ENCODE results near the gene OCA2. TPM values are rescaled to one million over a fixed set of nuclear protein-coding genes. Genes with fewer than 3 reads are reported as not detected.
"Not testable (repeated sequence)": the region's sequence is repeated elsewhere in the genome, so short reads cannot be mapped to it uniquely, and the experiment has no call there.

Gene OCA2
- total RNA-seq, 2 experiments from 2014 or later: not detected

DNA sequence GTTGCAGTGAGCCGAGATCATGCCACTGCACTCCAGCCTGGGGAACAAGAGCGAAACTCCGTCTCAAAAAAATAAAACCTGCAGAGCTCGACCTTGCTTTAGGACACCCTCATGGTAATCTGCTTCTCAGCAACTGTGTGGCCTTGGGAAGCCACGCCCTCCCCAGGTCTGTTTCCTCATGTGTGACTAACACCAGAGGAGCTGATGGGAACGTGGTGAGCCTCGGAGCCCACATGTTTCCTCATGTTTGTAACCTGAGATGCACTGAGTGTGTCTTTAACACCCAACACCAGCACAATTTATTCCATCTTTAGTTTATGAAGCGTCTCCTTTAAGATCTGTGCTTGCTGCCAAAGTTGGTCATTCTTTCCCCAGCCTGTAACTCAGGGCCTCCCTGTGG lies 142.8 kb downstream of the OCA2 start:
- no peak overlapping the region for H3K4me3 Mint-ChIP-seq
- H3K27ac Mint-ChIP-seq: no peak overlapping the region
- H3K27me3 Mint-ChIP-seq: no peaks in the 10 kb centered on the region
- no peaks in the 10 kb centered on the region for H3K9me3 Mint-ChIP-seq
- H3K4me1 Mint-ChIP-seq: no peaks in the 10 kb centered on the region
- H3K36me3 Mint-ChIP-seq: no peaks in the 10 kb centered on the region
- DNase-seq (no peak), ATAC-seq (ENCODE audit: low read depth) (no peak)
- POLR2A ChIA-PET: no interaction called here

DNA sequence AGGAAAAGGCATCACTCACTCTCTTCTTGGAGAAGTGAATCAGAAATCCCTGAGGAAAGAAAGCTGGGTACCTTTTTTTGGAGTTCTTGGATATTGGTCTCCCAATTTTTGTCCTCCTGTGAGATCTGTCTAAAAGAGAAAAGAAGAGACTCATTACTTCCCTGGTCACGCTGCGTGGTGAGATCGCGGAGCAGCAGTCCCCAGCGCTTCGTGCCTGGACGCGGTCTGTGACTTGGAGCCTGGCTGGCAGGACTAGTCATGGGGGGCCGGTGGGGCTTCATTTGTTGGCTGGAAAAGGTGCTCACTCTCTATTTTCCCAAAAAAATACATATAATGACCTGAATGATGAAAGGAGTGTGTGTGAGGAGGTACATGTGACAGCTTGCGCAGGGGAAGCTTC lies 144.0 kb downstream of the OCA2 start:
- Mint-ChIP-seq H3K4me1 (no peaks in the 10 kb centered on the region), H3K27me3 (no peaks in the 10 kb centered on the region), H3K9me3 (no peaks in the 10 kb centered on the region), H3K4me3 (no peak overlapping the region), H3K27ac (no peak overlapping the region), H3K36me3 (no peaks in the 10 kb centered on the region)
- ATAC-seq (ENCODE audit: low read depth) (no peak), DNase-seq (no peak)
- POLR2A ChIA-PET: no interaction called here

DNA sequence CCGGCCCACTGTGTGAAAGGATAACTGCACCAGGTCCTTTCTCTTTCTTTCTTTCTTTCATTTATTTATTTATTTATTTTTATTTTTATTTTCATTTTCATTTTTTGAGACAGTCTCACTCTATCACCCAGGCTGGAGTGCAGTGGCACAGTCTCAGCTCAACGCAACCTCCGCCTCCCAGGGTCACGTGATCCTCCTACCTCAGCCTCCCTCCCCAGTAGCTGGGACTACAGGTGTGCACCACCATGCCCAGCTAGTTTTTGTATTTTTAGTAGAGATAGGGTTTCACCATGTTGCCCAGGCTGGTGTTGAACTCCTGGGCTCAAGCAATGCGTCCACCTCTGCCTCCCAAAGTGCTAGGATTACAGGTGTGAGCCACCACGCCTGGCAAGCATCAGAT lies 146.5 kb downstream of the OCA2 start:
- H3K27me3 Mint-ChIP-seq; DNase-seq; POLR2A ChIA-PET; H3K36me3 Mint-ChIP-seq; ATAC-seq (ENCODE audit: low read depth); H3K27ac Mint-ChIP-seq; H3K9me3 Mint-ChIP-seq; H3K4me3 Mint-ChIP-seq; H3K4me1 Mint-ChIP-seq: not testable (repeated sequence)

DNA sequence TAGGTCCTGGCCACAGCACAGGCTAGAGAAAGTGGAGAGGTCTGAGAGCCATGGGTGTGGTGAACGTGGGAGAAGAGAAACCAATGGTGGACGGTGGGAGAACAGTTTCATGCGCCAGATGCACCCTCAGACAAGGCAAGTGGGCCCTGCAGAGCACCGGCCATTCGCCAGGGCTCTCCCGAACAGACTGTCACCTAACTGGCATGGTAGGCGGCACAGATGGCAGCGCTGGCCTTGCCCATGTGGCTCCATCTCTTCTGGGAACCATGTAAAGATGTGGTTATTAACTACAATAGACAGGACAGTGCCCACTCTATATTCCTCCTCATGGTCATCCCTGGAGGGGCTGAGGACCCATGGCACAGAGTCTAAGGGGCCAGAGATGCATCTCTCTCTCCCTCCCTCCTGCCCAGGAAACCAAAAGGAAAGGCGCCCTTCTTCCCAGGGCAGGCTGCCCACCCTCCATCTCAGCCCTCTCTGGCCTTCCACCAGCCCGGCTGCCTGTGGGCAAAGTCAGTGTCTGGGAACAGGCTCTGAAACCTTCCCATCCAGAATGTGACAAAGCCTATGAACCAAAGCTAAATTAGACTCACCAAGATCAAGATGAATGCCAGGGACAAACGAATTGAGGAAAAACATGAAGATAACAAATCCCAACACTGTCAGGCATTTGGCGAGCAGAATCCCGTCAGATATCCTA lies 147.8 kb downstream of the OCA2 start:
- H3K9me3 Mint-ChIP-seq: no peaks in the 10 kb centered on the region
- no peak overlapping the region for H3K4me3 Mint-ChIP-seq
- H3K4me1 Mint-ChIP-seq: no peaks in the 10 kb centered on the region
- ATAC-seq (ENCODE audit: low read depth) (no peak), DNase-seq (no peak)
- no peaks in the 10 kb centered on the region for H3K36me3 Mint-ChIP-seq
- POLR2A ChIA-PET: no interaction called here
- no peak overlapping the region for H3K27ac Mint-ChIP-seq
- no peaks in the 10 kb centered on the region for H3K27me3 Mint-ChIP-seq

DNA sequence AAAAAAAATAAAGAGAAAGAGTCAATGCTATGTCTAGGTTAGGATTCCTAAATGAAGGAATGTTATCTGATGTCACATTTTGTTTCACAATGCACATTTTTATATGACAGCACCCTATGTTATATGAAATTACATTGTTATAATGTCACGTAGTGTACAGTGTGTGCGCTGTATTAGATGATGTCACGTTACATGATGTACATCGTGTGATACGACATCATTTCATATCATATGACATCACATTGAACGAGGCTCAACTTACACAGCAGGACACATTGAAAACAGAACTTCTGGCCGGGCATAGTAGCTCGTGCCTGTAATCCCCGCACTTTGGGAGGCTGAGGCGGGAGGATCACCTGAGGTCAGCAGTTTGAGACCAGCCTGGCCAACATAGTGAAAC lies 150.0 kb downstream of the OCA2 start:
- DNase-seq: no peak
- POLR2A ChIA-PET: no interaction called here
- no peaks in the 10 kb centered on the region for H3K27me3 Mint-ChIP-seq
- no peak for ATAC-seq (ENCODE audit: low read depth)
- H3K4me3 Mint-ChIP-seq: no peak overlapping the region
- H3K4me1 Mint-ChIP-seq: no peaks in the 10 kb centered on the region
- no peak overlapping the region for H3K27ac Mint-ChIP-seq
- no peaks in the 10 kb centered on the region for H3K9me3 Mint-ChIP-seq
- H3K36me3 Mint-ChIP-seq: no peaks in the 10 kb centered on the region

DNA sequence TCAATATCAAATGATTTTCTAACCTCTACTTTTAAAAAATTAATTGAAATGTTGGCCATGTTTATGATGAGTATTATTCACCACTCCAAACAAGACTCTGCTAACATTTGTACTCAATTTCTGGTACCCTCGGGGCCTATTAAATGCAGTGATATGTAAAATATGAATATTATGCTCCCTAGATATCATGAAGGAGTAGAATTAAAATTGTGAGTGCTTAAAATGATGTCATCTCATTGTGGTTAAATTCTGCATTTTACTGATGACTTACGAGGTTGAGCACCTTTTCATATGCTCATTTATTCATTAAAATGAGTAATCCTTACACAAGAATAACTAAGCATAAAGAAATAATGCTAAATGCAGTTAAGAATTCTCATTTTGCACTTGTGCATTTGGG lies 159.9 kb downstream of the OCA2 start:
- POLR2A ChIA-PET: no interaction called here
- H3K4me3 Mint-ChIP-seq: no peak overlapping the region
- ATAC-seq (ENCODE audit: low read depth) (no peak), DNase-seq (no peak)
- H3K36me3 Mint-ChIP-seq: no peaks in the 10 kb centered on the region
- H3K4me1 Mint-ChIP-seq: no peaks in the 10 kb centered on the region
- H3K27me3 Mint-ChIP-seq: no peaks in the 10 kb centered on the region
- no peak overlapping the region for H3K27ac Mint-ChIP-seq
- H3K9me3 Mint-ChIP-seq: no peaks in the 10 kb centered on the region

DNA sequence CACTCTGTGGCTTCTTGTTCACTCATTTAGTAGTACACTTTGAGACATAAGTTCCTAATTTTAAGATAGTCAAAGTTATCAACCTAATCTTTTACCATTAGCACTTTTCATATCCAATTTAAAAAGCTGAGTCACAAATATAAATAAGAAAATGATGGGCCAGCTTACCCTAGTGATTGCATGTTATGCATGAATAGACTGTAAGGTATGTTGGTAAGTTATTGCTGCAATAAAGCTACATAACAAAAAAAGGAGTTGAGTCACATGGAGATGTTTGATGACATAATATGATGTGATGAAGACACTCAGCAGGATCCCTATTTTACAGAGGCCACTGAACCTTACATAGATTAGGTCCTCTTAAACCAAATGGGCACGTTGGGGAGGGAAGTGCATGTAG lies 161.3 kb downstream of the OCA2 start:
- POLR2A ChIA-PET: no interaction called here
- ATAC-seq (ENCODE audit: low read depth): no peak
- H3K4me3 Mint-ChIP-seq: no peak overlapping the region

DNA sequence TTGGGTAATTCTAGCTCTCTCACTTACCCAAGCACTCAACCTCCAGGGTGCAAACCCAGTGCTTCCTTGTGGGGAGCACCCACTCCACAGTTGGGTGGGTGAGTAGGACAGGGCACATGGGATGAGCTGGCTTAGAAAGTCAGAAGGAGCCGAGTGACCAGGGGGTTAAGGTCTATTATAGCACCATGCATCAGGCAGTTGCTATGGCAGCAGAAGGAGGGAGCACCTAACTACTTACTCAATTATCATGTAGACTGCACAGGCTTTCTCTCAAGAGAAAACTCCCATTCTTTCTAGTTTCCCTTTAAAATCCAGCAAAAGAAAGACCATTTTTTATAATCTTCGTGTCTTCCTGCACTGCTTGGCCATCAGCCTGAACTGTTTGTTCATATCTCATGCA lies 163.0 kb downstream of the OCA2 start:
- Mint-ChIP-seq H3K4me3 (no peak overlapping the region), H3K27me3 (no peaks in the 10 kb centered on the region), H3K36me3 (no peaks in the 10 kb centered on the region), H3K27ac (no peak overlapping the region), H3K4me1 (no peaks in the 10 kb centered on the region), H3K9me3 (peaks cover 11% of the 10 kb centered on the region)
- ATAC-seq (ENCODE audit: low read depth) (no peak), DNase-seq (no peak)
- POLR2A ChIA-PET: no interaction called here

More for the DNA sequence above, 161.3 kb downstream of the OCA2 start:
- H3K27me3 Mint-ChIP-seq: no peaks in the 10 kb centered on the region
- no peaks in the 10 kb centered on the region for H3K36me3 Mint-ChIP-seq
- DNase-seq: no peak
- H3K4me1 Mint-ChIP-seq: no peaks in the 10 kb centered on the region
- H3K9me3 Mint-ChIP-seq: peaks cover 6% of the 10 kb centered on the region
- H3K27ac Mint-ChIP-seq: no peak overlapping the region

DNA sequence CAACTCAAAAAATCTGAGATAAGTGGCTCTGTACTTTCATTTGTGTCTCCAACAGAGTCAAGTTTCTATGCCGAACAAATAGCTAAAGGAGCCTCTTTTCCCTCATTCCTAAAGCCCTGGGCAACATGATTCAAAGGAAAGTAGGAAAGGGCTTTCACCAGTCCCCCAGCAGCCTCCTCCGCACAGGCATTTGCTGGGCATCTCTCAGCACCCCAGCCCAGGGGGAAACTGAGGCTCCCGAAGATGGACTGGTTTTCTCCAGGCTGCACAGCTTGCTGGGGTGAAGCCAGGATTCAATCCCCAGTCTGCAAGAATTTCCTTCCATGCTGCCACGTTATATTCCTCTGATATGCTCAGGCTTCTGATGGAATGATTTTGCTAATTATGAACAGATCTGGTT lies 163.8 kb downstream of the OCA2 start:
- no peaks in the 10 kb centered on the region for H3K4me1 Mint-ChIP-seq
- DNase-seq (no peak), ATAC-seq (ENCODE audit: low read depth) (no peak)
- no peak overlapping the region for H3K27ac Mint-ChIP-seq
- no peaks in the 10 kb centered on the region for H3K27me3 Mint-ChIP-seq
- H3K36me3 Mint-ChIP-seq: no peaks in the 10 kb centered on the region
- POLR2A ChIA-PET: no interaction called here
- H3K4me3 Mint-ChIP-seq: no peak overlapping the region
- H3K9me3 Mint-ChIP-seq: peaks cover 11% of the 10 kb centered on the region

DNA sequence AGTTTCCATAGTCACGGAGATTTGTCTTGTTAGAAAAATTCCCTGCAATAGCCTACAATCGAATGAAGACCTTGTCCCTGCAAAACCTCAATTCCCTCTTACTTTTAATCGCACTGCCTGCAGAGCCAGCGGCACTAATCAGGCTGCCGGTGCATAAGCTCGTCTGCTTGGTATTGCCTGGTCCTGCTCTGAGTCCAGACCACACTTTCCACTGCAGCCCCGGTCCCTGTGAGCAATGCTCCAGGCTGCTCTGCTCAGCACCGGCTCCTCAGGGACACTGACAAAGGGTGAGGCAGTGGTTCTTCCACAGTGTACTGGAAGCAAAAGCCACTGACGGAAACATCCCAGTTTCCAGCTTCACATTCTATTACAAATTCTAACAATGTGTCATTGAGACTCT lies 164.3 kb downstream of the OCA2 start:
- Mint-ChIP-seq H3K36me3 (no peaks in the 10 kb centered on the region), H3K9me3 (peaks cover 11% of the 10 kb centered on the region), H3K4me3 (no peak overlapping the region), H3K4me1 (no peaks in the 10 kb centered on the region), H3K27me3 (no peaks in the 10 kb centered on the region), H3K27ac (no peak overlapping the region)
- ATAC-seq (ENCODE audit: low read depth) (no peak), DNase-seq (no peak)
- POLR2A ChIA-PET: no interaction called here

DNA sequence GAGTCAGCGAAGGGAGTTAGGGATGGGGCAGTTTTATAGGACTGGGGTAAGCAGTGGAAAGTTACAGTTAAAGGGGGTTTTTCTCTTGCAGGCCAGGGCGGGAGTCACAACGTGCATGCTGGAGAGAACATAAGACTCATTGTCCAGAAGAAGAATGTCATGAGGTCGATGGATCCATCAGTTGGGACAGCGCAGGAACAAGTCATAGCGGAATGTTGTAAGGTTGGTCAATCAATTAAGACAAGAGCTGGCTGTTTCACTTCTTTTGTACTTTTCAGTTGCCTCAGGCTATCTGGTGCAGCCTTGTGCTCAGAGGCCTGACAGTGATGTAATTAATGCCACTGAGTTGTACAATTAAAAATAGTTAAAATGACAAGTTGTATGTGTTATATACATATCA lies 165.6 kb downstream of the OCA2 start:
- POLR2A ChIA-PET: no interaction called here
- H3K27ac Mint-ChIP-seq: no peak overlapping the region

DNA sequence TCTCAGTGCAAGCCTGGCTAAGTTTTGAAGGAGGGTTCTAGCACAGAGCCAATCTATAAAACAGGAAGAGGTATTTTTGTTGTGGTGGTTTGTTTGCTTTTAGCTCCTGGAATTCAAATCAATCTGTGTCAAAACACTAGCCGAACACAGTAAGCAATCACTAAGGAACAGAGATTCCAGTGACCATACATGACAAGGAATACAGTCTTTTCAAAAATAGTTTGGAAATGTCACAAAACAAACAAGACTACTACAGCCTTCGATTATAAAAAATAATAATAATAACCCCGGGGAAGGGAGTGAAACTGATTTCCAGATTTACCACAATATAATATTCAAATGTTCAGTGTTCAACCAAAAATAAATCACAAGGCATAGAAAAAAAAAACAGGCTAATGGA lies 166.5 kb downstream of the OCA2 start:
- H3K4me1 Mint-ChIP-seq: no peaks in the 10 kb centered on the region
- peaks cover 11% of the 10 kb centered on the region for H3K9me3 Mint-ChIP-seq
- no peaks in the 10 kb centered on the region for H3K36me3 Mint-ChIP-seq
- no peak overlapping the region for H3K27ac Mint-ChIP-seq
- POLR2A ChIA-PET: no interaction called here
- H3K4me3 Mint-ChIP-seq: no peak overlapping the region
- ATAC-seq (ENCODE audit: low read depth) (no peak), DNase-seq (no peak)
- H3K27me3 Mint-ChIP-seq: no peaks in the 10 kb centered on the region

More for the DNA sequence above, 165.6 kb downstream of the OCA2 start:
- H3K4me1 Mint-ChIP-seq: no peaks in the 10 kb centered on the region
- peaks cover 11% of the 10 kb centered on the region for H3K9me3 Mint-ChIP-seq
- DNase-seq (no peak), ATAC-seq (ENCODE audit: low read depth) (no peak)
- H3K27me3 Mint-ChIP-seq: no peaks in the 10 kb centered on the region
- no peak overlapping the region for H3K4me3 Mint-ChIP-seq
- H3K36me3 Mint-ChIP-seq: no peaks in the 10 kb centered on the region

DNA sequence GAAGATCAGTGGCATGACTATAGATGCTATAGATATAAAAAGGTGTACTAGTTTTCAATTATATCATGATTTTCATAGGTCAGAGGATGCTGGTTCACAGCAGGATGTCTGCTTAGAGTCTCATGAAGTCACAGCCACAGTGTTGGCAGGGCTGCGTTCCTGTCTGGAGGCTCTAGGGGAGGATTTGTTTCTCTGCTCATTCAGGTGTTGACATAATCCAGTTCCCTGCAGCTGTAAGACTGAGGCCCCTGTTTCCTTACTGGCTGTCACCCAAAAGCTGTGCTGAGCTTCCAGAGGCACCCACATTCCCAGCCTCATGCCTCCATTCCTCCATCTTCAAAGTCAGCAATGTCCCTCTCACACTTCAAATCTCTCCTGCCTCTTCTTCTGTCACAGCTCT lies 170.7 kb downstream of the OCA2 start:
- Mint-ChIP-seq H3K36me3 (no peaks in the 10 kb centered on the region), H3K27ac (no peak overlapping the region), H3K4me1 (no peaks in the 10 kb centered on the region), H3K4me3 (no peak overlapping the region), H3K27me3 (no peaks in the 10 kb centered on the region), H3K9me3 (peaks cover 9% of the 10 kb centered on the region)
- DNase-seq: no peak
- no peak for ATAC-seq (ENCODE audit: low read depth)
- POLR2A ChIA-PET: no interaction called here

DNA sequence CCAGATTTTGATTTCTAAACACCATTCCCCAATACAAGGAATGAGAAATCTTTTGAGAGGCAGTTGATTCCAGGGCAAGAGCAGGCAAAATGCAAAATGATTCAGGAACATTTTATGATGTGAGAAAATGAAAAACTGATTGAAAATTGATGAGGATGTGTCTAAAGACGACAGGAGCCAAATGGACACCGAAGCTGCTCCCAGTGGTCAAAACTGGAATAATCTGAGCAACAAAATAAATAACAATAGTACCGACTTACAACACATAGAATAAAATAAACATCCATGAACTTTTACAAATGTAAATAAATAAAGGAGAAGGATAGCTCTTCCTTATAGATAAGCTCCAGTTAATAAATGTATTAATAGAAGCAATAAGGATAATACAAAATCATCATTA lies 186.8 kb downstream of the OCA2 start:
- Mint-ChIP-seq H3K27me3 (no peaks in the 10 kb centered on the region), H3K9me3 (peaks cover 14% of the 10 kb centered on the region), H3K27ac (no peak overlapping the region), H3K36me3 (peaks cover 2% of the 10 kb centered on the region), H3K4me1 (no peaks in the 10 kb centered on the region), H3K4me3 (no peak overlapping the region)
- ATAC-seq (ENCODE audit: low read depth): no peak
- POLR2A ChIA-PET: no interaction called here
- no peak for DNase-seq

DNA sequence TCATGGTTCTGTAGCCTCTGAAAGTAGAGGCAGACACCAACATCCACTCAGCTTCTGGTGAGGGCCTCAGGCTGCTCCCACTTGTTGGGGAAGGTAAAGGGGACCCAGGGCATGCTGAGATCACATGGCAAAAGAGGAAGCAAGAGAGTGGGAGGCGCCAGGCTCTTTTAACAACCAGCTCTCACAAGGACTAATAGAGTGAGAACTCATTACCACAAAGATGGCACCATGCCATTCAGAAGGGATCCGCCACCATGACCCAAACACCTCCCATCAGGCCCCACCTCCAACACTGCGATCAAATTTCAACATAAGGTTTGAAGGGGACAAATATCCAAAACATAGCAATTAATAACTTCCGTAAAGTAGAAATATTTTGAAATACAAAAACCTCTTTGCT lies 192.3 kb downstream of the OCA2 start:
- H3K27ac Mint-ChIP-seq: no peak overlapping the region
- no peak overlapping the region for H3K4me3 Mint-ChIP-seq
- no peaks in the 10 kb centered on the region for H3K4me1 Mint-ChIP-seq
- H3K27me3 Mint-ChIP-seq: no peaks in the 10 kb centered on the region
- no peaks in the 10 kb centered on the region for H3K9me3 Mint-ChIP-seq
- DNase-seq (no peak), ATAC-seq (ENCODE audit: low read depth) (no peak)
- POLR2A ChIA-PET: no interaction called here
- no peaks in the 10 kb centered on the region for H3K36me3 Mint-ChIP-seq

Data from activated naive CD8-positive, alpha-beta T cell treated with anti-CD3 and anti-CD28 coated beads, Interleukin-2, amount 10 ng/mL, durations not matched to agents 7 days and 5 days (primary cell).